ENCODE results near the gene CYP11A1. TPM values are rescaled to one million over a fixed set of nuclear protein-coding genes. Genes with fewer than 3 reads are reported as not detected.

Gene CYP11A1
- total RNA-seq, 1 experiment from 2014 or later = 1.7 TPM

DNA sequence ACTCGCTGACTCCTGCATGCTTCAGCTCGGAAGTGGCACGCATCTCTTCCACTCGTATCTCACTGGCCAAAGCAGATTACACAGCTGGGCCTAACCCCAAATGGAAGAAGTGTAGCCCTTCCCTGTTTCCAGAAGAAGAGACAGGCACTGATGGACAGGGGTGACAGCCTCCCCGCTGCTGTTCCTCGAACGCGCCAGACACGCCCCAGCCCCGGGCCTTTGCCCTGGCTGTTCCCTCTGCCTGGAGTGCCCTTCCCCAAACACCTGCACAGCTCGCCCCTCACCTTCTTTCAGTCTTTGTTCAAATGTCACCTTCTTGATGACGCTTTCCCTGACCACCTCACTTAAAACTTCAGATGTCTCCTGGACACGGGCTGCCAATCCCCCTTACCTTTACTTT lies 26.0 kb upstream of the CYP11A1 start:
- Histone ChIP-seq H2BK20ac (ENCODE audit: low read depth, low read length, poor library complexity, severe bottlenecking) (no peak overlapping the region), H3K14ac (ENCODE audit: insufficient read depth, low read length) (no peak overlapping the region), H3K9me3 (ENCODE audit: control insufficient read depth, low read depth, low read length) (no peaks in the 10 kb centered on the region), H3K9ac (ENCODE audit: extremely low read depth, insufficient read length, low read length) (no peak overlapping the region), H3K4me1 (ENCODE audit: insufficient read depth, low read length) (no peaks in the 10 kb centered on the region; the same call in 1 of the 2 replicates), H3K18ac (ENCODE audit: insufficient read length, low read depth, low read length) (no peak overlapping the region), H2BK15ac (ENCODE audit: low read depth, low read length) (no peak overlapping the region), H2BK12ac (ENCODE audit: insufficient read length, low read depth, low read length) (no peak overlapping the region), H3K56ac (ENCODE audit: insufficient read length, low read depth, low read length) (no peak overlapping the region), H4K20me1 (ENCODE audit: control insufficient read depth, insufficient read depth, insufficient read length) (no peaks in the 10 kb centered on the region), H3K4me2 (ENCODE audit: insufficient read depth, insufficient read length, low read length) (no peak overlapping the region), H2BK120ac (ENCODE audit: low read depth, low read length, poor library complexity, severe bottlenecking) (no peak overlapping the region), H3K23me2 (ENCODE audit: insufficient read length, low read depth, low read length, poor library complexity, severe bottlenecking) (no peaks in the 10 kb centered on the region), H2AK5ac (ENCODE audit: insufficient read length, low read length) (no peak overlapping the region), H3K27me3 (ENCODE audit: insufficient read depth, low read length) (no peaks in the 10 kb centered on the region), H2BK5ac (ENCODE audit: insufficient read length, low read length) (no peak overlapping the region), H2AFZ (ENCODE audit: low read length) (no peak overlapping the region), H3K4ac (ENCODE audit: low read depth, low read length) (no peak overlapping the region), H3K23ac (ENCODE audit: insufficient read length, low read depth, low read length) (no peak overlapping the region), H4K91ac (ENCODE audit: insufficient read length, low read depth, low read length) (no peak overlapping the region), H3T11ph (ENCODE audit: low read length) (no peak overlapping the region), H4K5ac (ENCODE audit: insufficient read length, low read depth, low read length) (no peak overlapping the region), H4K8ac (replicated peaks; ENCODE audit: insufficient read length, low read depth, low read length) (no peak overlapping the region), H3K27ac (ENCODE audit: insufficient read length, low read depth, low read length) (no peak overlapping the region), H3K79me1 (ENCODE audit: insufficient read depth, low read depth, low read length, poor library complexity, severe bottlenecking) (no peaks in the 10 kb centered on the region), H3K79me2 (ENCODE audit: insufficient read depth, low read length) (no peaks in the 10 kb centered on the region)
- H3K27ac Mint-ChIP-seq = no peak overlapping the region
- peaks cover 14 to 25% of the 10 kb centered on the region in 2 experiments for H3K4me1 Mint-ChIP-seq
- H3K9me3 Mint-ChIP-seq = no peaks in the 10 kb centered on the region; a peak in 1 of 5 replicates
- peaks cover 6% of the 10 kb centered on the region for H3K27me3 Mint-ChIP-seq (ENCODE audit: low read depth)
- TF ChIP-seq, protein P1, sequence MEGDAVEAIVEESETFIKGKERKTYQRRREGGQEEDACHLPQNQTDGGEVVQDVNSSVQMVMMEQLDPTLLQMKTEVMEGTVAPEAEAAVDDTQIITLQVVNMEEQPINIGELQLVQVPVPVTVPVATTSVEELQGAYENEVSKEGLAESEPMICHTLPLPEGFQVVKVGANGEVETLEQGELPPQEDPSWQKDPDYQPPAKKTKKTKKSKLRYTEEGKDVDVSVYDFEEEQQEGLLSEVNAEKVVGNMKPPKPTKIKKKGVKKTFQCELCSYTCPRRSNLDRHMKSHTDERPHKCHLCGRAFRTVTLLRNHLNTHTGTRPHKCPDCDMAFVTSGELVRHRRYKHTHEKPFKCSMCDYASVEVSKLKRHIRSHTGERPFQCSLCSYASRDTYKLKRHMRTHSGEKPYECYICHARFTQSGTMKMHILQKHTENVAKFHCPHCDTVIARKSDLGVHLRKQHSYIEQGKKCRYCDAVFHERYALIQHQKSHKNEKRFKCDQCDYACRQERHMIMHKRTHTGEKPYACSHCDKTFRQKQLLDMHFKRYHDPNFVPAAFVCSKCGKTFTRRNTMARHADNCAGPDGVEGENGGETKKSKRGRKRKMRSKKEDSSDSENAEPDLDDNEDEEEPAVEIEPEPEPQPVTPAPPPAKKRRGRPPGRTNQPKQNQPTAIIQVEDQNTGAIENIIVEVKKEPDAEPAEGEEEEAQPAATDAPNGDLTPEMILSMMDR (conservative IDR thresholded peaks at IDR 0.05) = no peak
- no peaks in the 10 kb centered on the region for H3K36me3 Mint-ChIP-seq (ENCODE audit: insufficient read depth in 1 of 3, low read depth in 3 of 3)
- no CpG with 5 or more reads among the region's 13 CpGs for WGBS (ENCODE audit: extremely low coverage, insufficient read length, low lambda C conversion rate)
- no peak overlapping the region for H3K4me3 Mint-ChIP-seq
- no peak for DNase-seq
